GM12878 (cell line): ENCODE results near the gene ZBTB48. TPM values are rescaled to one million over a fixed set of nuclear protein-coding genes. Genes with fewer than 3 reads are reported as not detected.

Experiments used
- E2F4 ChIP-seq: IDR thresholded peaks from 2 replicates; pipeline ENCODE4 v1.6.1; 2012; ENCODE audit warnings: low read depth, low read length, improper control_type of control experiment
- IRF5 ChIP-seq: fragments of 450-650 bp; IDR thresholded peaks from 2 replicates; pipeline ENCODE4 v1.6.1; 2017; ENCODE audit warnings: borderline replicate concordance
- NR2C1 ChIP-seq: fragments of 450-650 bp; IDR thresholded peaks from 2 replicates; pipeline ENCODE4 v1.6.1; 2017; ENCODE audit warnings: antibody characterized with exemption, mild to moderate bottlenecking, moderate library complexity
- RAD21 ChIP-seq: IDR thresholded peaks from 2 replicates; pipeline ENCODE4 v1.6.1; 2011; ENCODE audit warnings: mild to moderate bottlenecking, low read depth, low read length, moderate library complexity; ENCODE audit not compliant: insufficient read depth
- SUPT20H ChIP-seq: IDR thresholded peaks from 2 replicates; pipeline ENCODE4 v1.6.1; 2011; ENCODE audit warnings: low read depth, mild to moderate bottlenecking, low read length, moderate library complexity, borderline replicate concordance; ENCODE audit not compliant: control insufficient read depth
- ZBTB40 ChIP-seq: fragments of 450-650 bp; IDR thresholded peaks from 2 replicates; pipeline ENCODE4 v1.6.1; 2016; ENCODE audit warnings: mild to moderate bottlenecking, moderate library complexity, borderline replicate concordance
- polyA plus RNA-seq, 11 experiments: library from polyadenylated mRNA; depleted of rRNA in 4 of 11; unstranded in 6 of 11; stranded (reverse) in 5 of 11; fragments of >200 nt; fragmentation: Nextera tagmentation in 4 of 11; fragmentation: Illumina TruSeq in 1 of 11; extraction: Ambion mirVana in 4 of 11; extraction: Trizol in 1 of 11; gene quantifications; 1 replicate in 1 of 11; 2 replicates in 10 of 11; pipeline versions ENCODE4 v1.2.1 to v1.2.3, GENCODE V29; 2011 to 2016; ENCODE audit warnings: inconsistent platforms in 2 of 11, missing spikeins in 2 of 11, low read depth in 1 of 11
- total RNA-seq, 4 experiments: library from RNA; depleted of rRNA in 3 of 4; stranded (reverse); fragments of >200 nt in 3 of 4; fragmentation: Illumina TruSeq in 1 of 4; extraction: Trizol in 1 of 4; gene quantifications; 2 replicates each; pipeline versions ENCODE4 v1.2.1 to v1.2.3, GENCODE V29; 2013 to 2021

Gene ZBTB48
- total and polyA plus RNA-seq, 10 of the 15 experiments (the other 5 are each of a cell fraction or from before 2014, with no cell fraction given): 1.00 to 25.3 (median 16.7) TPM

DNA sequence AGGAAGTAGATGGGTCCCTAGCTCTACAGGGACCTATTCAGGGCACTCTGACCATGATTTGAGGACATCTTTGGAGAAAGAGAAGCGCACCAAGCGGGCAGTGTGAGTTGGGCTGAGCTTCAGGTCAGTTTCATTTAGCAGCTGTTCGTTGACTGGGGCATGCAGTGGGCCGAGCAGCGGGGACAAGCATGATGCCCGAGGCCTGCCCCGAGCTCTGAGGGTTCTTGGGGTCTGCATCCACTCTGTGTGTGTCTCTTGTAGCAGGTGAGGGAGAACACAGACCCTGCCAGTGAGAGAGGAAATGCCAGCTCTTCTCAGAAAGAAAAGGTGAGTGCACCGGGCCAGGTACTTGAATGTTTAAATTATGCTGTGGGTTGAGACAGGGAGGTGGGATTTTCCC lies 50.2 kb downstream of the ZBTB48 start (continued):
- TF ChIP-seq ZBTB40: no peak
- no peak for TF ChIP-seq SUPT20H
- no peak for TF ChIP-seq E2F4
- no peak for TF ChIP-seq NR2C1
- no peak for TF ChIP-seq RAD21
- no peak for TF ChIP-seq IRF5
